HG03520 (cell line): ENCODE data around the gene LIN37.

Experiments used
- ATAC-seq: cut with Tn5 transposase; IDR thresholded peaks from one replicate; pipeline ENCODE4 v1.9.1; 2021; ENCODE audit warnings: mild to moderate bottlenecking, moderate library complexity; ENCODE audit not compliant: unreplicated experiment

Gene LIN37

GRCh38 chr19:35751839-35752745 is 3.7 kb downstream of the LIN37 start:
- ATAC-seq = no peak

- ATAC-seq = no peak
Observed at GRCh38 chr19:35752746-35753350, 4.5 kb downstream of the LIN37 start.

GRCh38 chr19:35753634-35754369 is 5.4 kb downstream of the LIN37 start:
- no peak for ATAC-seq

GRCh38 chr19:35754370-35755130 is 6.2 kb downstream of the LIN37 start:
- no peak for ATAC-seq

- no peak for ATAC-seq
Observed at GRCh38 chr19:35755131-35755549, 6.8 kb downstream of the LIN37 start.

GRCh38 chr19:35755550-35756376 is 7.4 kb downstream of the LIN37 start:
- no peak for ATAC-seq

GRCh38 chr19:35756377-35757230 is 8.2 kb downstream of the LIN37 start, which contains the start of gene HSPB6:
Gene HSPB6 (minus strand): TSS chr19:35757029. CDS start chr19:35757008, 21 bp downstream.
- no peak for ATAC-seq

GRCh38 chr19:35757231-35757748 is 8.9 kb downstream of the LIN37 start:
- no peak for ATAC-seq

- ATAC-seq = peak; percentile 98
Observed at GRCh38 chr19:35757749-35758608, 9.6 kb downstream of the LIN37 start, which contains the start of gene PROSER3. Gene PROSER3 (plus strand): TSS chr19:35758176. CDS start chr19:35758216, 40 bp downstream.

- no peak for ATAC-seq
Observed at GRCh38 chr19:35759697-35760096, 11.3 kb downstream of the LIN37 start.

- ATAC-seq = no peak
Observed at GRCh38 chr19:35760711-35761349, 12.5 kb downstream of the LIN37 start.

GRCh38 chr19:35764432-35765315 is 16.3 kb downstream of the LIN37 start:
- ATAC-seq = no peak

- no peak for ATAC-seq
Observed at GRCh38 chr19:35766571-35767104, 18.3 kb downstream of the LIN37 start.

GRCh38 chr19:35767288-35768081 is 19.1 kb downstream of the LIN37 start:
- ATAC-seq = no peak

GRCh38 chr19:35768082-35768421 is 19.7 kb downstream of the LIN37 start:
- ATAC-seq = no peak
